ENCODE measurements around the gene MKI67.

DNA sequence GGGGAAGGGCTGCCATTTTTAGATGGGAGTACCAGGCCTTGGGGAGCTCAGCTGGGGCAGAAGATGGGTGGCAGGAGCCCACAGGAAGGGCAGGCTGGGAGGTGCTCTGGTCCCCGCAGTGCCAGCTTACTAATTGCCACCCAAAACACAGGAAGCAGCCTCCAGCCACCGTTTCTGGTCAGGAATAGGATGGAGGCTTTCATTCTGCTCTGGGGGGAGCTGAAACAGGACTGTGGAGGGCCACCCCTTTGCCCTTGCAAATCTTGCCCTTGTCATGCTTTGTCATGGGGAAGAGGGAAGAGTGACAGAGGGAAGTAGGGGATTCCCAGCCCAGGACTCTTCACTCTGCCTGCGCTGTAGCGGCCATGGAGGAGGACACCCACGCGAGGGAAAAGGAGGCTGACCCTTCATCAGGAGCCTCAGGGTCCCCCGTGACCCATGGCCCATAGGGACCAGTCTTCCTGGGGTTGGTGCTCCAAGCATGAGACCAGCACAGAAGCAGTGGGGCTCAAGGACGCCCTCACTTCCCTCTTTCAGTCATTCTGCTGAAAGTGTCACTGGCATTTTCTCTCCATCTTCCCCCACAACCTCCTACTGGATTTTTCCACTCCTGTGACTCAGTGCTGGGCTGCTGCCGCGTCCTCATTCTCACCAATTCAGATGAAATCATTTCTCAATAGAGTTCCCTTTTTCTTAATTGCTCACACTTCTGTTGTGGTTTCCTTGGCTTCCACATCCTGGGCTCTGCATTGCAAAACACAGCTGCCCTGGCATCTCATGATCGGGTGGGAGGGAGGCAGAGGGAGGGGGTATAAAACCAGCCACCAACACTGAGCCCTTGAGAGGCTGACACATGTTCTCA, 61.9 kb downstream of the MKI67 start:
- no peak for TF ChIP-seq CTCF (IDR thresholded peaks at IDR 0.05)
- no peak for TF ChIP-seq POLR2A (IDR thresholded peaks at IDR 0.05)

Measured in lower leg skin (tissue), 3 donors.